HepG2 (cell line): ENCODE results near the gene COPA. TPM values are rescaled to one million over a fixed set of nuclear protein-coding genes. Genes with fewer than 3 reads are reported as not detected.

Source experiments
- AGO2 ChIP-seq: fragments of 200-400 bp; formaldehyde crosslinking; optimal IDR thresholded peaks from 2 replicates; pipeline ENCODE3; 2017; ENCODE audit warnings: mild to moderate bottlenecking, low read depth, low read length, moderate library complexity
- DMAP1 ChIP-seq: IDR thresholded peaks from 2 replicates; pipeline ENCODE4 v1.6.1; 2016
- ELF1 ChIP-seq: sonication (generic); formaldehyde crosslinking; IDR thresholded peaks from 2 replicates; pipeline ENCODE4 v1.4.0; 2020; ENCODE audit warnings: missing genetic modification reagents
- ESRRA ChIP-seq: sonication (generic); formaldehyde crosslinking; IDR thresholded peaks from 2 replicates; pipeline ENCODE4 v1.5.1; 2020; ENCODE audit warnings: mild to moderate bottlenecking, low read depth, missing genetic modification reagents
- FIP1L1 ChIP-seq: fragments of 200-400 bp; formaldehyde crosslinking; IDR thresholded peaks from 2 replicates; pipeline ENCODE4 v1.6.1; 2018; ENCODE audit warnings: low read depth, mild to moderate bottlenecking, low read length, moderate library complexity, borderline replicate concordance; ENCODE audit not compliant: insufficient read depth
- NR2F6 ChIP-seq, 2 experiments: IDR thresholded peaks; 2 replicates each; pipeline ENCODE4 v1.6.1; 2016; ENCODE audit warnings: antibody characterized with exemption in 1 of 2, mild to moderate bottlenecking in 1 of 2
- RFXANK ChIP-seq: IDR thresholded peaks from 2 replicates; pipeline ENCODE4 v1.6.1; 2016
- SP2 ChIP-seq: sonication (generic); formaldehyde crosslinking; IDR thresholded peaks from 2 replicates; pipeline ENCODE4 v1.5.1; 2020; ENCODE audit warnings: mild to moderate bottlenecking, missing genetic modification reagents
- ZFP36L1 ChIP-seq: sonication (generic); formaldehyde crosslinking; IDR thresholded peaks from 2 replicates; pipeline ENCODE4 v1.8.0; 2022; ENCODE audit warnings: mild to moderate bottlenecking, missing genetic modification reagents, moderate library complexity
- ZNF205 ChIP-seq: IDR thresholded peaks from 2 replicates; pipeline ENCODE4 v1.6.1; 2018; ENCODE audit warnings: missing biosample characterization, missing genetic modification reagents
- ZNF3 ChIP-seq: IDR thresholded peaks from 2 replicates; pipeline ENCODE4 v1.7.0; 2017; ENCODE audit warnings: inconsistent platforms
- ZNF407 ChIP-seq: sonication (generic); formaldehyde crosslinking; IDR thresholded peaks from one replicate; pipeline ENCODE4 v1.5.1; 2020; ENCODE audit warnings: mild to moderate bottlenecking, missing genetic modification reagents; ENCODE audit errors: not compliant biosample characterization
- ZNF543 ChIP-seq: sonication (generic); formaldehyde crosslinking; IDR thresholded peaks from 2 replicates; pipeline ENCODE4 v1.4.0; 2020; ENCODE audit warnings: mild to moderate bottlenecking, missing genetic modification reagents
- ZNF768 ChIP-seq: sonication (generic); formaldehyde crosslinking; IDR thresholded peaks from 2 replicates; pipeline ENCODE4 v1.4.0; 2020; ENCODE audit warnings: missing genetic modification reagents
- ZSCAN29 ChIP-seq: sonication (generic); formaldehyde crosslinking; conservative IDR thresholded peaks from 2 replicates; pipeline ENCODE4 v1.4.0; 2020; ENCODE audit warnings: mild to moderate bottlenecking, missing genetic modification reagents
- polyA plus RNA-seq, 8 experiments: library from polyadenylated mRNA; depleted of rRNA in 3 of 8; stranded (reverse) in 7 of 8; unstranded in 1 of 8; fragments of >200 nt; fragmentation: Illumina TruSeq in 4 of 8; extraction: Trizol in 4 of 8; gene quantifications; 2 replicates each; pipeline versions ENCODE4 v1.2.1 to v1.2.3, GENCODE V29; 2011 to 2016; ENCODE audit warnings: low read depth in 4 of 8, missing spikeins in 1 of 8, mixed read lengths in 1 of 8; ENCODE audit not compliant: insufficient read depth in 1 of 8
- total RNA-seq, 5 experiments: library from RNA; depleted of rRNA; stranded (reverse); fragments of >200 nt; fragmentation: Illumina TruSeq; extraction: Trizol; gene quantifications; 2 replicates each; pipeline ENCODE4 v1.2.3, GENCODE V29; 2016; ENCODE audit warnings: low read depth in 1 of 5
- TF ChIP-seq, protein P1 (sequence below): sonication (generic); formaldehyde crosslinking; IDR thresholded peaks from 2 replicates; pipeline ENCODE4 v1.4.0; 2020; ENCODE audit warnings: mild to moderate bottlenecking, low read depth, missing genetic modification reagents
- TF ChIP-seq, protein P2 (sequence below): IDR thresholded peaks from 2 replicates; pipeline ENCODE4 v1.6.1; 2018; ENCODE audit warnings: missing genetic modification reagents, mild to moderate bottlenecking, missing compliant biosample characterization
- TF ChIP-seq, protein P3 (sequence below): sonication (generic); formaldehyde crosslinking; IDR thresholded peaks from 2 replicates; pipeline ENCODE4 v1.4.0; 2020; ENCODE audit warnings: missing genetic modification reagents

The COPA gene
- total and polyA plus RNA-seq, 2 of the 13 experiments (the other 11 are each of a cell fraction or from before 2014, with no cell fraction given): 160 to 197 TPM

GRCh38 chr1:160342953-160343869 lies at the start of gene COPA, which contains the start of gene NCSTN (continued):
- TF ChIP-seq ZNF407 (CRISPR knock-in tag) (peak; percentile 79), AGO2 (no peak), ZNF768 (CRISPR knock-in tag) (0 out of 2 replicates have a peak, but pooled peaks have one; percentile 16), FIP1L1 (no peak), ELF1 (CRISPR knock-in tag) (peak; percentile 96), ZNF3 (CRISPR knock-in tag) (no peak; the same call in 1 of the 2 replicates), NR2F6 (IDR thresholded peaks at IDR 0.05) (0 out of 2 replicates have a peak, but pooled peaks have one; percentile 8), NR2F6 (CRISPR knock-in tag; IDR thresholded peaks at IDR 0.05) (no peak), DMAP1 (CRISPR knock-in tag) (peak; percentile 99), ESRRA (CRISPR knock-in tag) (no peak), ZNF543 (CRISPR knock-in tag) (peak; percentile 63; the same call in 1 of the 2 replicates), SP2 (CRISPR knock-in tag) (0 out of 2 replicates have a peak, but pooled peaks have one; percentile 40), RFXANK (CRISPR knock-in tag) (no peak), ZFP36L1 (CRISPR knock-in tag) (peak; percentile 74), ZNF205 (peak; percentile 75; the same call in 1 of the 2 replicates), ZSCAN29 (no peak)
- TF ChIP-seq, protein P1, sequence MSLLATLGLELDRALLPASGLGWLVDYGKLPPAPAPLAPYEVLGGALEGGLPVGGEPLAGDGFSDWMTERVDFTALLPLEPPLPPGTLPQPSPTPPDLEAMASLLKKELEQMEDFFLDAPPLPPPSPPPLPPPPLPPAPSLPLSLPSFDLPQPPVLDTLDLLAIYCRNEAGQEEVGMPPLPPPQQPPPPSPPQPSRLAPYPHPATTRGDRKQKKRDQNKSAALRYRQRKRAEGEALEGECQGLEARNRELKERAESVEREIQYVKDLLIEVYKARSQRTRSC (CRISPR knock-in tag): no peak
- TF ChIP-seq, protein P2, sequence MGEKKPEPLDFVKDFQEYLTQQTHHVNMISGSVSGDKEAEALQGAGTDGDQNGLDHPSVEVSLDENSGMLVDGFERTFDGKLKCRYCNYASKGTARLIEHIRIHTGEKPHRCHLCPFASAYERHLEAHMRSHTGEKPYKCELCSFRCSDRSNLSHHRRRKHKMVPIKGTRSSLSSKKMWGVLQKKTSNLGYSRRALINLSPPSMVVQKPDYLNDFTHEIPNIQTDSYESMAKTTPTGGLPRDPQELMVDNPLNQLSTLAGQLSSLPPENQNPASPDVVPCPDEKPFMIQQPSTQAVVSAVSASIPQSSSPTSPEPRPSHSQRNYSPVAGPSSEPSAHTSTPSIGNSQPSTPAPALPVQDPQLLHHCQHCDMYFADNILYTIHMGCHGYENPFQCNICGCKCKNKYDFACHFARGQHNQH (CRISPR knock-in tag): peak; percentile 76; the same call in 1 of the 2 replicates
- TF ChIP-seq, protein P3, sequence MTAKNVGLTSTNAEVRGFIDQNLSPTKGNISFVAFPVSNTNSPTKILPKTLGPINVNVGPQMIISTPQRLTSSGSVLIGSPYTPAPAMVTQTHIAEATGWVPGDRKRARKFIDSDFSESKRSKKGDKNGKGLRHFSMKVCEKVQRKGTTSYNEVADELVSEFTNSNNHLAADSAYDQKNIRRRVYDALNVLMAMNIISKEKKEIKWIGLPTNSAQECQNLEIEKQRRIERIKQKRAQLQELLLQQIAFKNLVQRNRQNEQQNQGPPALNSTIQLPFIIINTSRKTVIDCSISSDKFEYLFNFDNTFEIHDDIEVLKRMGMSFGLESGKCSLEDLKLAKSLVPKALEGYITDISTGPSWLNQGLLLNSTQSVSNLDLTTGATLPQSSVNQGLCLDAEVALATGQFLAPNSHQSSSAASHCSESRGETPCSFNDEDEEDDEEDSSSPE: 0 out of 2 replicates have a peak, but pooled peaks have one; percentile 28
